K562 (cell line): ENCODE data around the gene EHBP1L1. TPM values are rescaled to one million over a fixed set of nuclear protein-coding genes. Genes with fewer than 3 reads are reported as not detected.
A peak's percentile ranks its signal among the peaks of the same experiment; 100 is the strongest.

Experiments
- FOXP1 ChIP-seq: sonication (generic); formaldehyde crosslinking; IDR thresholded peaks from 2 replicates; pipeline ENCODE4 v1.8.0; 2022; ENCODE audit warnings: mild to moderate bottlenecking, missing genetic modification reagents
- GATA2 ChIP-seq: sonication (generic); formaldehyde crosslinking; IDR thresholded peaks from 2 replicates; pipeline ENCODE4 v1.4.0; 2020; ENCODE audit warnings: mild to moderate bottlenecking, missing genetic modification reagents
- HDAC8 ChIP-seq: fragments of 450-650 bp; IDR thresholded peaks from 2 replicates; pipeline ENCODE4 v1.6.1; 2016; ENCODE audit warnings: mild to moderate bottlenecking, missing genetic modification characterization, moderate library complexity, missing compliant biosample characterization
- JUND ChIP-seq, 2 experiments: IDR thresholded peaks; 2 replicates in 1 of 2; 3 replicates in 1 of 2; pipeline ENCODE4 v1.6.1; 2011; ENCODE audit warnings: borderline replicate concordance in 2 of 2, low read depth in 2 of 2, low read length in 2 of 2, improper control_type of control experiment in 1 of 2, missing biosample characterization in 1 of 2, missing genetic modification characterization in 1 of 2, missing genetic modification reagents in 1 of 2
- L3MBTL2 ChIP-seq: fragments of 450-650 bp; IDR thresholded peaks from 2 replicates; pipeline ENCODE4 v1.6.1; 2016; ENCODE audit warnings: mild to moderate bottlenecking, moderate library complexity
- YY1 ChIP-seq, 3 experiments: IDR thresholded peaks; 2 replicates each; pipeline ENCODE4 v1.6.1; 2011; ENCODE audit warnings: low read length in 2 of 3, mild to moderate bottlenecking in 2 of 3, moderate library complexity in 2 of 3, borderline replicate concordance in 1 of 3, control low read depth in 1 of 3, low read depth in 1 of 3; ENCODE audit not compliant: insufficient read depth in 3 of 3, insufficient replicate concordance in 2 of 3, control insufficient read depth in 1 of 3, insufficient read length in 1 of 3; ENCODE audit errors: extremely low read depth in 1 of 3
- ZBED1 ChIP-seq: IDR thresholded peaks from 2 replicates; pipeline ENCODE4 v1.6.1; 2014
- ZNF23 ChIP-seq: fragments of 250-450 bp; sonication (Bioruptor Pico); IDR thresholded peaks from 2 replicates; pipeline ENCODE4 v1.4.0; 2020; ENCODE audit warnings: mild to moderate bottlenecking
- ZNF551 ChIP-seq: fragments of 250-450 bp; sonication (Bioruptor Pico); IDR thresholded peaks from 2 replicates; pipeline ENCODE4 v1.5.0; 2021; ENCODE audit warnings: mild to moderate bottlenecking, moderate library complexity
- ZNF592 ChIP-seq: fragments of 450-650 bp; IDR thresholded peaks from 2 replicates; pipeline ENCODE4 v1.6.1; 2017; ENCODE audit warnings: antibody characterized with exemption, mild to moderate bottlenecking
- polyA plus RNA-seq, 8 experiments: library from polyadenylated mRNA; depleted of rRNA in 4 of 8; stranded (reverse) in 5 of 8; unstranded in 3 of 8; fragments of >200 nt; fragmentation: Nextera tagmentation in 2 of 8; fragmentation: Illumina TruSeq in 1 of 8; extraction: Ambion mirVana in 2 of 8; extraction: Trizol in 1 of 8; gene quantifications; 2 replicates each; pipeline versions ENCODE4 v1.2.1 to v1.2.3, GENCODE V29; 2011 to 2014; ENCODE audit warnings: inconsistent platforms in 1 of 8, missing spikeins in 1 of 8
- total RNA-seq, 7 experiments: library from RNA; depleted of rRNA in 6 of 7; stranded (reverse); fragments of >200 nt in 6 of 7; fragmentation: Illumina TruSeq in 2 of 7; extraction: Trizol in 2 of 7; gene quantifications; 2 replicates each; pipeline versions ENCODE4 v1.2.1 to v1.2.3, GENCODE V29; 2011 to 2021; ENCODE audit warnings: low replicate concordance in 1 of 7
- TF ChIP-seq, protein P1 (sequence below): fragments of 450-650 bp; formaldehyde crosslinking; IDR thresholded peaks from 2 replicates; pipeline ENCODE4 v1.4.0; 2020; ENCODE audit warnings: mild to moderate bottlenecking, moderate library complexity
- TF ChIP-seq, protein P2 (sequence below): sonication (generic); formaldehyde crosslinking; IDR thresholded peaks from 2 replicates; pipeline ENCODE4 v1.8.1; 2023; ENCODE audit warnings: mild to moderate bottlenecking, missing genetic modification reagents, moderate library complexity

The EHBP1L1 gene
- total and polyA plus RNA-seq, 9 of the 15 experiments (the other 6 are each of a cell fraction or from before 2014, with no cell fraction given): 0.03 to 87.1 (median 26.3) TPM

GRCh38 chr11:65569164-65569972 lies 6.5 kb upstream of the EHBP1L1 start (continued):
- TF ChIP-seq L3MBTL2 (peak; percentile 96), JUND (IDR thresholded peaks at IDR 0.05; ENCODE audit: borderline replicate concordance, low read depth, low read length) (no peak), JUND (tag; IDR thresholded peaks at IDR 0.05; ENCODE audit: borderline replicate concordance, low read depth, low read length) (no peak), HDAC8 (tag) (0 out of 2 replicates have a peak, but pooled peaks have one; percentile 32), ZNF551 (CRISPR knock-in tag) (no peak), ZNF592 (peak; percentile 65), YY1 (IDR thresholded peaks at IDR 0.05; ENCODE audit: borderline replicate concordance in 1 of 3, control insufficient read depth in 1 of 3, extremely low read depth in 1 of 3, insufficient read depth in 3 of 3, insufficient read length in 1 of 3, insufficient replicate concordance in 2 of 3, low read depth in 1 of 3, low read length in 2 of 3) (no peak), ZBED1 (no peak), FOXP1 (CRISPR knock-in tag) (0 out of 2 replicates have a peak, but pooled peaks have one; percentile 2), ZNF23 (CRISPR knock-in tag) (no peak), GATA2 (CRISPR knock-in tag) (no peak)
- TF ChIP-seq, protein P1, sequence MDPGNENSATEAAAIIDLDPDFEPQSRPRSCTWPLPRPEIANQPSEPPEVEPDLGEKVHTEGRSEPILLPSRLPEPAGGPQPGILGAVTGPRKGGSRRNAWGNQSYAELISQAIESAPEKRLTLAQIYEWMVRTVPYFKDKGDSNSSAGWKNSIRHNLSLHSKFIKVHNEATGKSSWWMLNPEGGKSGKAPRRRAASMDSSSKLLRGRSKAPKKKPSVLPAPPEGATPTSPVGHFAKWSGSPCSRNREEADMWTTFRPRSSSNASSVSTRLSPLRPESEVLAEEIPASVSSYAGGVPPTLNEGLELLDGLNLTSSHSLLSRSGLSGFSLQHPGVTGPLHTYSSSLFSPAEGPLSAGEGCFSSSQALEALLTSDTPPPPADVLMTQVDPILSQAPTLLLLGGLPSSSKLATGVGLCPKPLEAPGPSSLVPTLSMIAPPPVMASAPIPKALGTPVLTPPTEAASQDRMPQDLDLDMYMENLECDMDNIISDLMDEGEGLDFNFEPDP: no peak
- TF ChIP-seq, protein P2, sequence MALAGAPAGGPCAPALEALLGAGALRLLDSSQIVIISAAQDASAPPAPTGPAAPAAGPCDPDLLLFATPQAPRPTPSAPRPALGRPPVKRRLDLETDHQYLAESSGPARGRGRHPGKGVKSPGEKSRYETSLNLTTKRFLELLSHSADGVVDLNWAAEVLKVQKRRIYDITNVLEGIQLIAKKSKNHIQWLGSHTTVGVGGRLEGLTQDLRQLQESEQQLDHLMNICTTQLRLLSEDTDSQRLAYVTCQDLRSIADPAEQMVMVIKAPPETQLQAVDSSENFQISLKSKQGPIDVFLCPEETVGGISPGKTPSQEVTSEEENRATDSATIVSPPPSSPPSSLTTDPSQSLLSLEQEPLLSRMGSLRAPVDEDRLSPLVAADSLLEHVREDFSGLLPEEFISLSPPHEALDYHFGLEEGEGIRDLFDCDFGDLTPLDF (CRISPR knock-in tag): 0 out of 2 replicates have a peak, but pooled peaks have one; percentile 52
